ENCODE data around the gene SNX9.
"Not testable (repeated sequence)": the region's sequence is repeated elsewhere in the genome, so short reads cannot be mapped to it uniquely, and the experiment has no call there.

SNX9 gene

GRCh38 chr6:157832250-157832967 is 9.4 kb downstream of the SNX9 start:
- DNase-seq: peak; percentile 45

GRCh38 chr6:157834549-157834948 is 11.5 kb downstream of the SNX9 start:
- DNase-seq: no peak

- DNase-seq: no peak
Observed at GRCh38 chr6:157838718-157839430, 15.8 kb downstream of the SNX9 start.

- no peak for DNase-seq
Observed at GRCh38 chr6:157839606-157840005, 16.6 kb downstream of the SNX9 start.

GRCh38 chr6:157840261-157840660 is 17.2 kb downstream of the SNX9 start:
- no peak for DNase-seq

- DNase-seq: peak; percentile 89
Observed at GRCh38 chr6:157840776-157841175, 17.7 kb downstream of the SNX9 start.

- peak; percentile 26 for DNase-seq
Observed at GRCh38 chr6:157841211-157841840, 18.3 kb downstream of the SNX9 start.

- DNase-seq: no peak
Observed at GRCh38 chr6:157842212-157842611, 19.2 kb downstream of the SNX9 start.

- not testable (repeated sequence) for DNase-seq
Observed at GRCh38 chr6:157844196-157844595, 21.1 kb downstream of the SNX9 start.

- DNase-seq: peak; percentile 78
Observed at GRCh38 chr6:157845493-157846259, 22.6 kb downstream of the SNX9 start.

GRCh38 chr6:157847846-157848245 is 24.8 kb downstream of the SNX9 start:
- DNase-seq: no peak

- DNase-seq: no peak
Observed at GRCh38 chr6:157848693-157849092, 25.6 kb downstream of the SNX9 start.

- no peak for DNase-seq
Observed at GRCh38 chr6:157849288-157850017, 26.4 kb downstream of the SNX9 start.

- DNase-seq: no peak
Observed at GRCh38 chr6:157850030-157850429, 27.0 kb downstream of the SNX9 start.

- DNase-seq: no peak
Observed at GRCh38 chr6:157853018-157853805, 30.2 kb downstream of the SNX9 start.

GRCh38 chr6:157853902-157854502 is 31.0 kb downstream of the SNX9 start:
- DNase-seq: no peak

- DNase-seq: no peak
Observed at GRCh38 chr6:157855325-157855724, 32.3 kb downstream of the SNX9 start.

- not testable (repeated sequence) for DNase-seq
Observed at GRCh38 chr6:157855804-157856203, 32.8 kb downstream of the SNX9 start.

GRCh38 chr6:157858664-157859063 is 35.6 kb downstream of the SNX9 start:
- DNase-seq: not testable (repeated sequence)

GRCh38 chr6:157859775-157860504 is 36.9 kb downstream of the SNX9 start:
- no peak for DNase-seq

All from fibroblast of upper back skin (primary cell).